HG03575 (cell line): ENCODE data around the gene UNKL.

Experiments used
- ATAC-seq: cut with Tn5 transposase; IDR thresholded peaks from one replicate; pipeline ENCODE4 v1.9.1; 2021; ENCODE audit not compliant: unreplicated experiment, insufficient number of reproducible peaks, low FRiP score; ENCODE audit errors: extremely low read depth

Gene UNKL

DNA sequence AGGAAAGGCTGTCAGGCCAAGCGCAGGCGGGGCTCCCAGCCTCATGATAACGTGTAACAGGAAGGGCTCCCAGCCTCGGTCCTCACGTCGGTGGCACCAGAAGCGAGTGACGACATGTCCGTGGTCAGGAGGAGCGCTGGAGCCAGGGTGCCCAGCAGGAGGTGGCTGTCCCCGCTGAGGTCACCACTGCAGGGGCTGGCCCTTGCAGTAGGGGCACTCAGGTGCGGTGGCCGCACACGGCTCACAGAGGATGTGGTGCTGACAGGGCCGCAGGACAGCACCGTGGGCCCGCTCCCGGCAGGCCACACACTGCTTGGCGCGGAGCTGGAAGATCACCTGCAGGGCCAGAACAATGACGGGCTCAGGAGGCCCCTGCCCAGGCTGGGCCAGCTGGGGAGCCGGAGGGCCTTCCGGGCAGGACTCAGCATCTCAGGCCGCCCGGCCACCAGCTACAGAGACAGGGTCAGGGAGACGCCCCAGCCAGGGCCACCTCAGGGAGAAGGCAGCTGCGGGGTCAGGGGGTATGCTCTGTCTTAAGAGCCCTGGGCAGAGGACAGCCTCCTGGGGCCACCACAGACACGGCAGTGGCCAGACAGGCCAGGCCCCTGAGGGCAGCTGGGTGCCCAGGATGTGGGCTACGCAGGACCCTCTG is 48.3 kb downstream of the UNKL start:
- no peak for ATAC-seq

GRCh38 chr16:1364510-1364909 is 50.0 kb downstream of the UNKL start:
- no peak for ATAC-seq

DNA sequence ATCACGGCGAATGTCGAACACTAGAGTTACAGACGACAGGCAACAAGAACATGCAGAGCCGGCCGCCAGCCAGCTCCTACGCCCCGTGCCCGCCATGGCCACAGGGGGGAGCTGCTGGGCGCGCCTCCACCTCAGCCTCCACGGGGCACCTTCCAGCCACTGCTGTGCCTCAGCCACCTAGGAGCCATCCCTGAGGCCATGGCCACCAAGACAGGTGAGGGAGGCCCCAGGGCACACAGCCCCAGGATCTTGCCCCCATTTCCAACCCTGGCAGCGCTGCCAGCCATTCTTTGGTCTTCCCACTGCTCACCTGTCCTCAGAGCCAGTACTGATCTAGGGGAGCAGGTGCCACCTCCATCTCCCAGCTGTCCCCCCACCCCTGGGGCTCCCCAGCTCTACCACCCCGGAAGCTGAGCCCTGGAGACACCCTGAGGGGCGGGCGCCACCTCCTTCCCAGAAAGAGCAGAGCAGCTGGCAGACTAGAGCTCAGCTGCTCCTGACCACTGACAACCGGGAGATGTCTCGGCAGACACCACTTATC is 50.9 kb downstream of the UNKL start:
- ATAC-seq, result no peak

- ATAC-seq, result no peak
Measured at GRCh38 chr16:1362807-1363206, 51.7 kb downstream of the UNKL start.

GRCh38 chr16:1361685-1362360 is 52.7 kb downstream of the UNKL start:
- no peak for ATAC-seq

- no peak for ATAC-seq
Measured at GRCh38 chr16:1357906-1358566, 56.5 kb downstream of the UNKL start.

GRCh38 chr16:1356061-1356900 is 58.2 kb downstream of the UNKL start:
- no peak for ATAC-seq

DNA sequence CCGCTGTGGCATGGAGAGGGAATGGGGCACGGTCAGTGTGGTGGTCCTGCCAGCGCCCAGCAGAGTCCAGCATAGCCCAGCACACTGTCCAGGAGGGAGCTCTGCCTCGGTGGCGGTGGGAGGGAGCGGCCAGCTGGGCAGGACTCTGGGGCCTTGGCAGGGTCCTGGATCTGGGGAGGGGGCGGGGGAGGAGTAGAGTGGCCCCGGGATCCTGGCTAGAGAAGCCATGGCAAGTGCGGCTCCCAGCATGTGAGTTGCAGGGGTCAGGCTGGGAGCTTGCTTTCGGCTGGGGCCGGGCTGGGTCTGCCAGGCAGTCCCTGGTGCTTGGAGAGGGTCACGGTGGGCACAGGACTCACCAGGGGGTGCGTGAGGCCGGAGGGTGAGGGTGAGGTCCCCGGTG is 58.9 kb downstream of the UNKL start:
- ATAC-seq, result no peak

GRCh38 chr16:1354815-1355540 is 59.5 kb downstream of the UNKL start:
- no peak for ATAC-seq

DNA sequence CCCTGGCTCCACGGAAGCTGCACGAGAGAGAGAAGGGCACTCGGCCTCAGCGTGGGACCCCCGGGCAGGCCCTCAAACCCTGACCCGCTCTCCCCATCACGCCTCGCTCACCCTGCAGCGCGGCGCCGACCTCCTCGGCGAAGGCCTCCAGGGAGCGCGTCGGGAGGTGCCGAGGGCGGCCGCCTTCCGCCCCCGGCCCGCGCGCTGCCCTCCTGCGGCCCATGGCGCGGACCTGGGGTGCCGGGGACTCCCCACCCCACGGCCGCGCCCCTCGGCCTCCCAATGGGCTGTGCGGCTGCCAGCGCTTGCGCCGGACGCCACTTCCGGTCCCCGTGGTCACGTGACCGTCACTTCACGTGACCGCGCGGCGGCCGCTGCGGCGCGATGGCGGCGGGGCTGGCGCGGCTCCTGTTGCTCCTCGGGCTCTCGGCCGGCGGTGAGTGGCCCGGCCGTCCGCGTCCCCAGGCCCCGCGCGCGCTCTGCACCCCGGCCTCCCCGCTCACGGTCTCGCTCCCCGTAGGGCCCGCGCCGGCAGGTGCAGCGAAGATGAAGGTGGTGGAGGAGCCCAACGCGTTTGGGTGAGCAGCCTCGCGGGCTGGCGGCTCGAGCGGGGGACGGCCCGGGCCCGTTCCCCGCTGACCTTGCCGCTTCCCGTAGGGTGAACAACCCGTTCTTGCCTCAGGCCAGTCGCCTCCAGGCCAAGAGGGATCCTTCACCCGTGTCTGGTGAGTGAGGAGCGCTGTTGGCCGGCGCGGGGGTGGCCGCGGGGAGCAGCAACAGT is 62.7 kb downstream of the UNKL start, which contains the start of the genes GNPTG and TSR3:
Gene GNPTG (plus strand): TSS at position 350 of the 781 bp plus-strand sequence. CDS start 35 bp downstream, at position 385.
Gene TSR3 (minus strand): TSS at position 297 of the 781 bp plus-strand sequence. CDS start 74 bp downstream, at position 223.
- ATAC-seq, result no peak

DNA sequence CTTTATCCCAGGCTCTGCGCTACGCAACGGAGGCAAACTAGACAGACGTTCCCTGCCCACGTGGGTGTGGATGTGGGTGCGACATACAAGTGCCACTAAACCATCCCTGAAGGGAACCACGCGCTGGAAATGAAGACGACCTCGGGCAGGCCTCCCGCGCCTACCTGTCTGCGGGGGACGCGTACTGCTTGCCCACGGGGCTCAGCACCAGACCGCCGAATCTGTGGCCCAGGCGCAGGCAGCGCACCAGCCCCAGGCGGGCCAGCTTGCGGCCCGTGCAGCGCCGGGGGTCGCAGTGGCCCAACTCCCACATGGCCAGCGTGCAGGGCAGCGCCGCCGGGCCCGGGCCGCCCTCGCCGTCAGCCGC is 63.3 kb downstream of the UNKL start:
- no peak for ATAC-seq

- ATAC-seq, result no peak
Measured at GRCh38 chr16:1350691-1351090, 63.8 kb downstream of the UNKL start.

GRCh38 chr16:1349951-1350350 is 64.6 kb downstream of the UNKL start:
- ATAC-seq, result no peak

DNA sequence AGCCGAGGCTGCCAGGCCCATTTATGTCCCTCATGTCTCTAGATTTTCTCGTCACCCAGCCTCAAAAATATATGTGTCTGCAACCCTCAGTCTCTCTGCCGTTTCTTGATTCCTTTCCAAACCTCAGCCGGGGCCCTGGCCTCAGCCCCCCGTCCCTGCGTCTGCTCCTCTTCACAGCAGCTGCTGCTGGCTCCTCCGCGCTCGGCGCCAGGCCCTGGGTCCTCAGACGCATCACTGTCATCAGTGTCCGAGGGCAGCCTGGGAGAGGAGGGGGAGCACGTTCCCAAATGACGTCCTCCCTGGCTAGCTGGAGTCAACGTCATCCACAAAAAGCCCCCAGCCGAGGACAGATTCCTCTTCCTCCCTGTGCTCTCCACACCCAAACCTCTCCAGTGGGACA is 65.2 kb downstream of the UNKL start:
- ATAC-seq, result no peak

DNA sequence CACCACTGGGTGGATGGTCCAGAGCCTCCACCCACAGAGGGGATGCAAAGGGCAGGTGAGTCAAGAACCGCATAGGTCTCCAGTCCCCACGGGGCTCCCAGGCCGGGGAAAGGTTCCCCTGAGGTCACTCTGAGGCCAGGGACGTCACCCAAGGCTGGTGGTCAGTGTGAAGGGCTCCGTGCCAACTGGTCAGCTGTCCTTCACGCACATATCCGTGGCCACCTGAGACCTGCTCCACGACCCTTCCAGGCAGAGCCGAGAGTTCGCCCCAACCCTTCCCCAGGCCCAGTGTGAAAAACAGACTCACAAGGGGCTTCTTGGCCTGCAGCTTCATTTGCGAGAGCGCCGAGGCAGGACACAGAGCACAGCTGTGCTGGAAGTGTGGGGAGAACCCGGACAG is 65.6 kb downstream of the UNKL start:
- ATAC-seq, result no peak

DNA sequence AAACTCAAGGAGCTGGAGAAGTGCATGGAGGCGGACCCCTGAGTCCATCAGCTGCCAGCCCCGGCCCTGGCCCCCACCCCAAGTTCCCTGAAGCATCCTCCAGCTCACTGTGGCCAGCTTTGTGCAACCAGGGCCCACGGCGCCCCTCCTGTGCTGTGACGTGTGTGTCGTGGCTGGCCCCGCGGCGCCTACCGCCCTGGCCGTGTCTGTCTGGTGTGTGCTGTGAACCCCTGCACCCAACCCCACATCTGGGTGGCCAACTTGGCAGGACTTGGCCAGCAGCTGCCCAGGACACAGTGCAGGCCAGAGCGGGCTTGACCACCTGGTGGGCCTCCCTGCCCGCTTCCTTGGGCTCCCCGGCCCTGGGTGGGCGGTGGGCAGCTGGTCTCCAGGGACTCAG is 66.1 kb downstream of the UNKL start:
- no peak for ATAC-seq

DNA sequence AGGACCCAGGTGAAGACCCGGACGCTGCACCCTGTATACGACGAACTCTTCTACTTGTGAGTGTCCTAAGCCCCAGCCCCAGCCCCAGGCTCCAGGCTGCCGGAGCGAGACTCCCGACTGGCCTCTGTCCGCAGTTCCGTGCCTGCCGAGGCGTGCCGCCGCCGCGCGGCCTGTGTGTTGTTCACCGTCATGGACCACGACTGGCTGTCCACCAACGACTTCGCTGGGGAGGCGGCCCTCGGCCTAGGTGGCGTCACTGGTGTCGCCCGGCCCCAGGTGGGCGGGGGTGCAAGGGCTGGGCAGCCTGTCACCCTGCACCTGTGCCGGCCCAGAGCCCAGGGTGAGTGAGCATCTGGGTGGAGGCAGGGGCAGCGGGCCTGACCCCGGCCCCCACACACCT is 66.5 kb downstream of the UNKL start:
- no peak for ATAC-seq
